KOPT-K1 (cell line): ENCODE data around the gene FAM241B.

Experiments
- H3K27ac ChIP-seq: fragments of 200-600 bp; sonication (generic); 2 replicates; pipeline ENCODE4 v1.5.1; 2016; ENCODE audit warnings: antibody characterized with exemption, mild to moderate bottlenecking, low read depth, low read length; ENCODE audit not compliant: poor library complexity, severe bottlenecking
- H3K36me3 ChIP-seq: fragments of 200-600 bp; sonication (generic); 2 replicates; pipeline ENCODE4 v1.5.1; 2017; ENCODE audit warnings: antibody characterized with exemption, mild to moderate bottlenecking, low read length, moderate library complexity; ENCODE audit not compliant: insufficient read depth
- H3K9me3 ChIP-seq: fragments of 200-600 bp; sonication (generic); 2 replicates; pipeline ENCODE4 v1.5.1; 2017; ENCODE audit warnings: antibody characterized with exemption, low read length, mild to moderate bottlenecking; ENCODE audit not compliant: insufficient read depth, poor library complexity, severe bottlenecking

Gene FAM241B

GRCh38 chr10:69663369-69663947, 33.4 kb downstream of the FAM241B start:
- H3K36me3 ChIP-seq: no peaks in the 10 kb centered on the region
- H3K27ac ChIP-seq: no peak overlapping the region
- no peaks in the 10 kb centered on the region for H3K9me3 ChIP-seq

- no peaks in the 10 kb centered on the region for H3K36me3 ChIP-seq
- H3K9me3 ChIP-seq: no peaks in the 10 kb centered on the region
- no peak overlapping the region for H3K27ac ChIP-seq
Observed at GRCh38 chr10:69665474-69666320, 35.6 kb downstream of the FAM241B start.

- H3K9me3 ChIP-seq: no peaks in the 10 kb centered on the region
- H3K36me3 ChIP-seq: no peaks in the 10 kb centered on the region
- no peak overlapping the region for H3K27ac ChIP-seq
Observed at GRCh38 chr10:69666756-69667155, 36.7 kb downstream of the FAM241B start.

- Histone ChIP-seq H3K9me3 (no peaks in the 10 kb centered on the region), H3K36me3 (no peaks in the 10 kb centered on the region), H3K27ac (no peak overlapping the region)
Observed at GRCh38 chr10:69668721-69669120, 38.7 kb downstream of the FAM241B start.

- Histone ChIP-seq H3K9me3 (no peaks in the 10 kb centered on the region), H3K36me3 (no peaks in the 10 kb centered on the region), H3K27ac (no peak overlapping the region)
Observed at GRCh38 chr10:69669409-69669808, 39.4 kb downstream of the FAM241B start.

- H3K9me3 ChIP-seq: no peaks in the 10 kb centered on the region
- H3K27ac ChIP-seq: no peak overlapping the region
- H3K36me3 ChIP-seq: no peaks in the 10 kb centered on the region
Observed at GRCh38 chr10:69673521-69673920, 43.5 kb downstream of the FAM241B start.

GRCh38 chr10:69674786-69675185, 44.7 kb downstream of the FAM241B start:
- H3K9me3 ChIP-seq: no peaks in the 10 kb centered on the region

GRCh38 chr10:69676301-69676700, 46.3 kb downstream of the FAM241B start:
- Histone ChIP-seq H3K36me3 (no peaks in the 10 kb centered on the region), H3K9me3 (no peaks in the 10 kb centered on the region), H3K27ac (no peak overlapping the region)

More at GRCh38 chr10:69674786-69675185, 44.7 kb downstream of the FAM241B start:
- H3K27ac ChIP-seq: no peak overlapping the region
- no peaks in the 10 kb centered on the region for H3K36me3 ChIP-seq

- no peaks in the 10 kb centered on the region for H3K9me3 ChIP-seq
- H3K27ac ChIP-seq: no peak overlapping the region
- no peaks in the 10 kb centered on the region for H3K36me3 ChIP-seq
Observed at GRCh38 chr10:69677985-69678654, 48.1 kb downstream of the FAM241B start.

- no peak overlapping the region for H3K27ac ChIP-seq
- no peaks in the 10 kb centered on the region for H3K9me3 ChIP-seq
- H3K36me3 ChIP-seq: no peaks in the 10 kb centered on the region
Observed at GRCh38 chr10:69679736-69680135, 49.7 kb downstream of the FAM241B start.

GRCh38 chr10:69680610-69681009, 50.6 kb downstream of the FAM241B start:
- Histone ChIP-seq H3K36me3 (no peaks in the 10 kb centered on the region), H3K27ac (no peak overlapping the region), H3K9me3 (no peaks in the 10 kb centered on the region)

- Histone ChIP-seq H3K36me3 (no peaks in the 10 kb centered on the region), H3K9me3 (no peaks in the 10 kb centered on the region), H3K27ac (no peak overlapping the region)
Observed at GRCh38 chr10:69681436-69681835, 51.4 kb downstream of the FAM241B start.

GRCh38 chr10:69682955-69683474, 53.0 kb downstream of the FAM241B start:
- H3K36me3 ChIP-seq: no peaks in the 10 kb centered on the region
- H3K9me3 ChIP-seq: no peaks in the 10 kb centered on the region
- H3K27ac ChIP-seq: no peak overlapping the region
